ENCODE data around the gene PITPNC1. TPM values are rescaled to one million over a fixed set of nuclear protein-coding genes. Genes with fewer than 3 reads are reported as not detected.

Gene PITPNC1
- total and polyA plus RNA-seq, 2 donors (not counting 3 experiments of a cell fraction or from before 2014, with no cell fraction given) = 2.4 to 9.6 TPM

GRCh38 chr17:67525239-67526135 lies 148.4 kb downstream of the PITPNC1 start:
- H3K27ac ChIP-seq (ENCODE audit: insufficient read depth, low read depth, low read length) = no peak overlapping the region
- H3K36me3 ChIP-seq (ENCODE audit: control insufficient read depth in 2 of 2, extremely low read depth in 1 of 2, insufficient read depth in 2 of 2, low read length in 2 of 2) = no peaks in the 10 kb centered on the region
- POLR2A ChIA-PET = no interaction called here
- dilution Hi-C loops (cut with MboI; ENCODE audit: extremely low pct_ligation_motif_present, low sequenced_read_pairs) = no loop called here
- DNase-seq (ENCODE audit: low read depth, low spot score) = no peak
- no peak for TF ChIP-seq JUN (IDR thresholded peaks at IDR 0.05; ENCODE audit: borderline replicate concordance, insufficient read depth, insufficient read length, low read depth)
- peaks cover 11% of the 10 kb centered on the region for H3K4me1 ChIP-seq (ENCODE audit: control insufficient read depth, extremely low read depth, insufficient read depth, low read length)
- H3K9me3 ChIP-seq (replicated peaks; ENCODE audit: control insufficient read depth, insufficient read depth, low read length) = no peaks in the 10 kb centered on the region
- FAIRE-seq = no peak
- no peaks in the 10 kb centered on the region for H3K9me1 ChIP-seq (replicated peaks; ENCODE audit: control insufficient read depth, extremely low read depth, insufficient read depth, low read length)
- intact Hi-C loops (cut with micrococcal nuclease) = no loop called here
- no peak overlapping the region for H3K9ac ChIP-seq (replicated peaks; ENCODE audit: extremely low read depth, insufficient read depth, low read length)
- no peak overlapping the region for H2AFZ ChIP-seq (ENCODE audit: low read depth, low read length)
- H4K20me1 ChIP-seq (replicated peaks; ENCODE audit: control insufficient read depth, extremely low read depth, insufficient read depth, low read length) = no peaks in the 10 kb centered on the region
- no peaks in the 10 kb centered on the region for H3K27me3 ChIP-seq (ENCODE audit: control insufficient read depth in 2 of 2, insufficient read depth in 2 of 2, low read length in 2 of 2)
- H3K4me2 ChIP-seq (ENCODE audit: insufficient read depth, low read length) = no peak overlapping the region
- CTCF ChIA-PET = interaction anchor here (1.1 kb wide), 1 partner anchor 14 kb away, joined by 3 read pairs; no protein-coding TSS in a partner anchor
- no peak overlapping the region for H3K4me3 ChIP-seq (replicated peaks in 1 of 3; ENCODE audit: insufficient read depth in 1 of 3, low read depth in 1 of 3, low read length in 3 of 3)
- no TSS peak for BruUV-seq (replicated peaks)
- H3K79me2 ChIP-seq (ENCODE audit: control insufficient read depth, insufficient read depth, low read length) = no peaks in the 10 kb centered on the region

- no peak for FAIRE-seq
- POLR2A ChIA-PET = interaction anchor here (0.5 kb wide), 1 partner anchor 52 kb away, joined by 3 read pairs; no protein-coding TSS in a partner anchor
These were observed 149.6 kb downstream of the PITPNC1 start for GRCh38 chr17:67526700-67527099.

More at GRCh38 chr17:67526700-67527099, 149.6 kb downstream of the PITPNC1 start:
- H4K20me1 ChIP-seq (replicated peaks; ENCODE audit: control insufficient read depth, extremely low read depth, insufficient read depth, low read length) = no peaks in the 10 kb centered on the region
- no peak overlapping the region for H3K9ac ChIP-seq (replicated peaks; ENCODE audit: extremely low read depth, insufficient read depth, low read length)
- intact Hi-C loops (cut with micrococcal nuclease) (no loop called here), dilution Hi-C loops (cut with MboI; ENCODE audit: extremely low pct_ligation_motif_present, low sequenced_read_pairs) (no loop called here)
- H3K9me1 ChIP-seq (replicated peaks; ENCODE audit: control insufficient read depth, extremely low read depth, insufficient read depth, low read length) = no peaks in the 10 kb centered on the region
- no peaks in the 10 kb centered on the region for H3K27me3 ChIP-seq (ENCODE audit: control insufficient read depth in 2 of 2, insufficient read depth in 2 of 2, low read length in 2 of 2)
- no peak overlapping the region for H2AFZ ChIP-seq (ENCODE audit: low read depth, low read length)
- H3K4me1 ChIP-seq (ENCODE audit: control insufficient read depth, extremely low read depth, insufficient read depth, low read length) = peaks cover 11% of the 10 kb centered on the region
- DNase-seq (ENCODE audit: low read depth, low spot score) = no peak
- no peaks in the 10 kb centered on the region for H3K36me3 ChIP-seq (ENCODE audit: control insufficient read depth in 2 of 2, extremely low read depth in 1 of 2, insufficient read depth in 2 of 2, low read length in 2 of 2)
- no peak for TF ChIP-seq EZH2 (IDR thresholded peaks at IDR 0.05; ENCODE audit: borderline replicate concordance, low read depth, low read length, severe bottlenecking)
- TF ChIP-seq MYC (IDR thresholded peaks at IDR 0.05; ENCODE audit: low read depth, low read length) = no peak
- TF ChIP-seq JUN (IDR thresholded peaks at IDR 0.05; ENCODE audit: borderline replicate concordance, insufficient read depth, insufficient read length, low read depth) = no peak
- TF ChIP-seq, protein P1, sequence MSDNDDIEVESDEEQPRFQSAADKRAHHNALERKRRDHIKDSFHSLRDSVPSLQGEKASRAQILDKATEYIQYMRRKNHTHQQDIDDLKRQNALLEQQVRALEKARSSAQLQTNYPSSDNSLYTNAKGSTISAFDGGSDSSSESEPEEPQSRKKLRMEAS (IDR thresholded peaks at IDR 0.05; ENCODE audit: insufficient read depth, insufficient read length) = no peak
- no peak for TF ChIP-seq POLR2A (IDR thresholded peaks at IDR 0.05; ENCODE audit: low read depth, low read length)
- TF ChIP-seq POLR2AphosphoS5 (IDR thresholded peaks at IDR 0.05; ENCODE audit: insufficient read depth, low read depth, low read length) = no peak
- TF ChIP-seq, protein P2, sequence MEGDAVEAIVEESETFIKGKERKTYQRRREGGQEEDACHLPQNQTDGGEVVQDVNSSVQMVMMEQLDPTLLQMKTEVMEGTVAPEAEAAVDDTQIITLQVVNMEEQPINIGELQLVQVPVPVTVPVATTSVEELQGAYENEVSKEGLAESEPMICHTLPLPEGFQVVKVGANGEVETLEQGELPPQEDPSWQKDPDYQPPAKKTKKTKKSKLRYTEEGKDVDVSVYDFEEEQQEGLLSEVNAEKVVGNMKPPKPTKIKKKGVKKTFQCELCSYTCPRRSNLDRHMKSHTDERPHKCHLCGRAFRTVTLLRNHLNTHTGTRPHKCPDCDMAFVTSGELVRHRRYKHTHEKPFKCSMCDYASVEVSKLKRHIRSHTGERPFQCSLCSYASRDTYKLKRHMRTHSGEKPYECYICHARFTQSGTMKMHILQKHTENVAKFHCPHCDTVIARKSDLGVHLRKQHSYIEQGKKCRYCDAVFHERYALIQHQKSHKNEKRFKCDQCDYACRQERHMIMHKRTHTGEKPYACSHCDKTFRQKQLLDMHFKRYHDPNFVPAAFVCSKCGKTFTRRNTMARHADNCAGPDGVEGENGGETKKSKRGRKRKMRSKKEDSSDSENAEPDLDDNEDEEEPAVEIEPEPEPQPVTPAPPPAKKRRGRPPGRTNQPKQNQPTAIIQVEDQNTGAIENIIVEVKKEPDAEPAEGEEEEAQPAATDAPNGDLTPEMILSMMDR (IDR thresholded peaks at IDR 0.05; ENCODE audit: extremely low read depth in 1 of 2, insufficient read depth in 1 of 2, low read depth in 1 of 2, low read length in 2 of 2) = no peak
- no peak for TF ChIP-seq FOS (IDR thresholded peaks at IDR 0.05; ENCODE audit: borderline replicate concordance, insufficient read depth, low read length)
- no peak for TF ChIP-seq GATA2 (IDR thresholded peaks at IDR 0.05; ENCODE audit: insufficient read depth, insufficient read length, low read depth, low read length)
- CTCF ChIA-PET = interaction anchor here (1.1 to 1.4 kb wide), 2 partner anchors 23 to 51 kb away, joined by 3 to 4 read pairs; no protein-coding TSS in a partner anchor
- BruUV-seq (replicated peaks) = no TSS peak
- H3K79me2 ChIP-seq (ENCODE audit: control insufficient read depth, insufficient read depth, low read length) = no peaks in the 10 kb centered on the region
- H3K27ac ChIP-seq (ENCODE audit: insufficient read depth, low read depth, low read length) = no peak overlapping the region
- H3K4me2 ChIP-seq (ENCODE audit: insufficient read depth, low read length) = no peak overlapping the region
- no peaks in the 10 kb centered on the region for H3K9me3 ChIP-seq (replicated peaks; ENCODE audit: control insufficient read depth, insufficient read depth, low read length)
- no peak overlapping the region for H3K4me3 ChIP-seq (replicated peaks in 1 of 3; ENCODE audit: insufficient read depth in 1 of 3, low read depth in 1 of 3, low read length in 3 of 3)

Data from endothelial cell of umbilical vein (primary cell).